HG03342 (cell line): ENCODE results near the gene BMERB1.
"Not testable (repeated sequence)": the region's sequence is repeated elsewhere in the genome, so short reads cannot be mapped to it uniquely, and the experiment has no call there.

Experiments
- ATAC-seq: cut with Tn5 transposase; IDR thresholded peaks from one replicate; pipeline ENCODE4 v1.9.1; 2021; ENCODE audit warnings: mild to moderate bottlenecking, moderate library complexity; ENCODE audit not compliant: unreplicated experiment

BMERB1 gene

GRCh38 chr16:15548482-15548891 lies 114.1 kb downstream of the BMERB1 start:
- ATAC-seq: no peak

- ATAC-seq: no peak
Measured at GRCh38 chr16:15552507-15552906, 118.1 kb downstream of the BMERB1 start.

- no peak for ATAC-seq
Measured at GRCh38 chr16:15553313-15554088, 119.1 kb downstream of the BMERB1 start.

- no peak for ATAC-seq
Measured at GRCh38 chr16:15556130-15556529, 121.7 kb downstream of the BMERB1 start.

- ATAC-seq: no peak
Measured at GRCh38 chr16:15557258-15557657, 122.9 kb downstream of the BMERB1 start.

- no peak for ATAC-seq
Measured at GRCh38 chr16:15559176-15559575, 124.8 kb downstream of the BMERB1 start.

GRCh38 chr16:15564604-15565339 lies 130.4 kb downstream of the BMERB1 start:
- no peak for ATAC-seq

- ATAC-seq: no peak
Measured at GRCh38 chr16:15566095-15566494, 131.7 kb downstream of the BMERB1 start.

GRCh38 chr16:15567823-15568222 lies 133.4 kb downstream of the BMERB1 start:
- ATAC-seq: no peak

GRCh38 chr16:15570666-15571065 lies 136.3 kb downstream of the BMERB1 start:
- not testable (repeated sequence) for ATAC-seq

- no peak for ATAC-seq
Measured at GRCh38 chr16:15571557-15571956, 137.2 kb downstream of the BMERB1 start.

GRCh38 chr16:15572329-15573001 lies 138.1 kb downstream of the BMERB1 start:
- ATAC-seq: no peak

- no peak for ATAC-seq
Measured at GRCh38 chr16:15573274-15573895, 139.0 kb downstream of the BMERB1 start.

- not testable (repeated sequence) for ATAC-seq
Measured at GRCh38 chr16:15573896-15574613, 139.7 kb downstream of the BMERB1 start.

- ATAC-seq: no peak
Measured at GRCh38 chr16:15574614-15574948, 140.2 kb downstream of the BMERB1 start.

- no peak for ATAC-seq
Measured at GRCh38 chr16:15575293-15576049, 141.1 kb downstream of the BMERB1 start.

- ATAC-seq: no peak
Measured at GRCh38 chr16:15576960-15577958, 142.9 kb downstream of the BMERB1 start.

GRCh38 chr16:15578824-15579223 lies 144.4 kb downstream of the BMERB1 start:
- ATAC-seq: no peak
